Large intestine (tissue), 3 donors: Measurements from ENCODE around the gene ZBTB46. TPM values are rescaled to one million over a fixed set of nuclear protein-coding genes. Genes with fewer than 3 reads are reported as not detected.

ENCODE experiments used
- DNase-seq, 2 donors: peaks; one replicate each; pipeline versions ENCODE4 v3.0.0 to v3.0.0-alpha.2; 2013
- H3K27ac ChIP-seq: one replicate; pipeline ENCODE4 v1.5.1; 2013; ENCODE audit warnings: low read length
- H3K27me3 ChIP-seq: 2 replicates; pipeline ENCODE4 v1.6.1; 2013; ENCODE audit warnings: low read length; ENCODE audit not compliant: control insufficient read depth, insufficient read depth
- H3K36me3 ChIP-seq: 2 replicates; pipeline ENCODE4 v1.6.1; 2013; ENCODE audit warnings: low read length; ENCODE audit not compliant: control insufficient read depth, insufficient read depth
- H3K4me1 ChIP-seq: one replicate; pipeline ENCODE4 v1.6.1; 2013; ENCODE audit warnings: low read length; ENCODE audit not compliant: control insufficient read depth, insufficient read depth
- H3K4me3 ChIP-seq: one replicate; pipeline ENCODE4 v1.5.1; 2013; ENCODE audit warnings: low read length
- H3K9me3 ChIP-seq: one replicate; pipeline ENCODE4 v1.6.1; 2013; ENCODE audit warnings: mild to moderate bottlenecking, low read depth, low read length, moderate library complexity; ENCODE audit not compliant: control insufficient read depth
- WGBS: methylation state at CpG from one replicate; pipeline ENCODE4 v1.1.5; 2013; ENCODE audit warnings: low lambda C conversion rate; ENCODE audit not compliant: insufficient coverage; 5-methylcytosine and 5-hydroxymethylcytosine counted together
- polyA plus RNA-seq: library from polyadenylated mRNA; unstranded; fragments of 120-200 nt; gene quantifications from one replicate; pipeline ENCODE4 v1.2.1, GENCODE V29; 2013

Gene ZBTB46
- polyA plus RNA-seq, 1 donor: 4.1 TPM

DNA sequence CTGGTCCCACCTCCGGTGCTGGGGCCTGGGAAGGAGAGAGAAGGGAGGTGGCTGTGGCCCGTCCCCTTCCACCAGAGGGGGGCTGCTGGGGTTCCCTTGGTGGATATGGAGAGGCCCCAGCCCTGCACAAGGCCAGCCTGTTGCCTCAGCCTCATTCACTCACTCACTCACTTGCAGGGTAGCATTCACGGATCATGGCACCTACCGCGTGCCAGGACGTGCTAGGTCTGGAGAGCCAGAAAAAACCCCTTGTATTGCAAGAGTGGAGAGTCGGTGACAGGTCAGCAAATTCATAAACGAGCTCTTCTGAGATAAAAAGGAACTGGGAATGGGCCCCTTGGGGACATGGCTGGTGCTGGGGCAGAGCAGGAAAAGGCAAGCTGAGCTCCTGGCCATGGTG lies 6.4 kb upstream of the ZBTB46 start:
- Histone ChIP-seq H3K4me3 (no peak overlapping the region), H3K27me3 (peaks cover 29% of the 10 kb centered on the region), H3K9me3 (peaks cover 4% of the 10 kb centered on the region), H3K36me3 (no peaks in the 10 kb centered on the region), H3K4me1 (peaks cover 14% of the 10 kb centered on the region), H3K27ac (no peak overlapping the region)
- WGBS: no CpG with 5 or more reads among the region's 8 CpGs
- DNase-seq: peak in 1 of 2 donors; percentile 1

DNA sequence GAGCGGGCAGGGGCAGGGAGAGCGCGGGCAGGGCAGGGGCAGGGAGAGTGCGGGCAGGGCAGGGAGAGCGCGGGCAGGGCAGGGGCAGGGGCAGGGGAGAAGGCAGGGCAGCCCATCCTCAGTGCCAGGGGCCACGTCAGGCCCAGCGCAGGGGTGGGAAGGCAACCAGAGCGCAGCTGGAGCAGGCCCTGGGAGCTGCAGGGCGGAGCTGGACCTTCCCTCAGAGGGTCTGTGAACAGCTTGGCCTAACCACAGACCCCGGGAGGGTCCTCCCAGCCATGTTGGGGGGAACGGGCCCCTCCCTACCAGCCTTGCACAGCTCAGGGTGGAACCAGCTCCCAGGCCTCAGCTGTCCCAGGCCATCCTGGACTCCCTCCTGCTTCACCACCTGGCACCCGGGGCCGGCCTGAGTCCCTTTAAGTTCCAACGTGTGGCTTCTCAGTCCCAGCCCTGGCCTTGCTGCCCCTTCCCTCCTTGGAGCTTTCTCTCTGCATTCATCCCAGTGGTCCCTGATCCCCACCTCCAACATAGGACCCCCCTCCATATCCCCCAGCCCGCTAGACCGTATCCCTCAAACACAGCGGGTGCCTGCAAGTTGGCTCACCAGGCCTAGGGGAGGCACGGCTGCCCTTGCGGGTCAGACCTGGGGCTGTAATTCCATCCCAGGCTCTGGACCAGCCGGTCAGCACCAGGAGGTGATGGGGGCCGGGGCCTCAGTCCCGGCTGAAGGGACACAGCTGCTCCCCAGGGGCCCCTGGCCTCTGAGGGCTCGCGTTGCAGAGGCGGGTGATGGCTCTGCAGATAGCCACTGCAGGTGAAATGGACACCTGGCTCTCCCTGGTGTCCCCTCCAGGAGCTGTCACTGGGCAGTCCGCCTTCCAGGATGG lies 5.6 kb upstream of the ZBTB46 start:
- Histone ChIP-seq H3K9me3 (peaks cover 4% of the 10 kb centered on the region), H3K4me1 (peaks cover 17% of the 10 kb centered on the region), H3K27ac (no peak overlapping the region), H3K4me3 (no peak overlapping the region), H3K36me3 (no peaks in the 10 kb centered on the region), H3K27me3 (peaks cover 31% of the 10 kb centered on the region)
- no peak for DNase-seq
- WGBS: no CpG with 5 or more reads among the region's 27 CpGs

DNA sequence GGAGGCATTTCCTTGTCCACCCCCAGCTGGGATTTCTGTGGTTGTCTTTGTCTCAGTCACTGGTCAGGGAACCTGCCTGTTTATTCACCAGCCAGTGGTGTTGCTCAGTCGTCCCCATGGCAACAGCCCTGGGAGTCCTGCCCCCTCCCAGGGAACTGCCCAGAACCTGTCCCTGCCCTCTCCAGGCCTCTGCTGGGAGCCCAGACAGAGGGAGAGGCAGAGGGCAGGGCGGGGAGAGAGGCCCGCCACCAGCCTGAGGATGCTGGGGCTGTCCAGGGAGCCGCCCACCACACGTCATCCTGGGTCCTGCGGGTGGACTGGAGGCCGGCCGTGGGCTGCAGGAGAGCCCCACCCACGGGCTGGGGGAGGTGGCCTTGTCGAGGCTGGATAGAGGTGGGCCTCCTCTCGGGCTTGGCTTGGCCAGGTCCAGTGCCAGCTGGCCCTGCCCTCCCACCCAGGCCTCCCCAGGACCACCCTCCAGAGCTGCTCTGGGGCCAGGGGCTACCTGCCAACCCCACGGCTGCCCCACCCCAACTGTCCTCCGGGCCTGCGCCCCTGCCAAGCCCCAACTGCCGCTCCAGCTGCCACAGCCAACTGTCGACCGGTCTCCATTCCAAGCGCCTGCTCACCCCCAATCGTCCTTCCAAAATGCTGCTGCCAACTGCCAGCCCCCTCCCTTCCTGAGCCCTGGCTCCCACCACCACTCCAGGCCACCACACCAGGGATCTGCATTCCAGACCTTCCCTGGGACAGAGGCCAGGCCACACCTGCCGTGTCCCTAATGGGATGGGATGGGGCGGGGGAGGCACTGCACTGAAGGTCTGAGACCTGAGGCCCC lies 4.2 kb upstream of the ZBTB46 start:
- H3K4me3 ChIP-seq: no peak overlapping the region
- H3K4me1 ChIP-seq: peaks cover 17% of the 10 kb centered on the region
- H3K27ac ChIP-seq: no peak overlapping the region
- WGBS: no CpG with 5 or more reads among the region's 21 CpGs
- no peaks in the 10 kb centered on the region for H3K36me3 ChIP-seq
- peak; percentile 69 to 77 for DNase-seq
- H3K27me3 ChIP-seq: peaks cover 31% of the 10 kb centered on the region
- peaks cover 4% of the 10 kb centered on the region for H3K9me3 ChIP-seq

DNA sequence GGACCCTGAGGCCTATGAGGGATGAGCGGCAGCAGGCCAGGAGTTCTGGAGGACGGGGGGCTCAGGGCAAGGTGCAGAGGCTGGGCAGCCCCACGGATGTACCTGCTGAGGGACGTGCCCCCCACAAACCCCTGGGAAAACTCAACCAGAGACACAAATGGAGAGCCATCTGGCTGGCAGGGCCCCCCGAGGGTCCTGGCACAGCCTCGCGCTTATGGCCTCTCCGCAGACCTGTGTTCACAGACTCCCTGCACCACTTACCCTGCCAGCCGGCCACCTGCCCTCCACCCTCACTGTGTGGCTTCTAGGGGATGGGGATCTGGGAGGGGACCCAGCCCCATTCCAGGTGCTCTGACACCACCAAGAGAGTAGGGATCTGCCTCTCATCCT lies 3.4 kb upstream of the ZBTB46 start:
- Histone ChIP-seq H3K36me3 (no peaks in the 10 kb centered on the region), H3K9me3 (peaks cover 4% of the 10 kb centered on the region), H3K27ac (no peak overlapping the region), H3K4me1 (peaks cover 23% of the 10 kb centered on the region), H3K4me3 (no peak overlapping the region), H3K27me3 (peaks cover 38% of the 10 kb centered on the region)
- no peak for DNase-seq
- no CpG with 5 or more reads among the region's 9 CpGs for WGBS

DNA sequence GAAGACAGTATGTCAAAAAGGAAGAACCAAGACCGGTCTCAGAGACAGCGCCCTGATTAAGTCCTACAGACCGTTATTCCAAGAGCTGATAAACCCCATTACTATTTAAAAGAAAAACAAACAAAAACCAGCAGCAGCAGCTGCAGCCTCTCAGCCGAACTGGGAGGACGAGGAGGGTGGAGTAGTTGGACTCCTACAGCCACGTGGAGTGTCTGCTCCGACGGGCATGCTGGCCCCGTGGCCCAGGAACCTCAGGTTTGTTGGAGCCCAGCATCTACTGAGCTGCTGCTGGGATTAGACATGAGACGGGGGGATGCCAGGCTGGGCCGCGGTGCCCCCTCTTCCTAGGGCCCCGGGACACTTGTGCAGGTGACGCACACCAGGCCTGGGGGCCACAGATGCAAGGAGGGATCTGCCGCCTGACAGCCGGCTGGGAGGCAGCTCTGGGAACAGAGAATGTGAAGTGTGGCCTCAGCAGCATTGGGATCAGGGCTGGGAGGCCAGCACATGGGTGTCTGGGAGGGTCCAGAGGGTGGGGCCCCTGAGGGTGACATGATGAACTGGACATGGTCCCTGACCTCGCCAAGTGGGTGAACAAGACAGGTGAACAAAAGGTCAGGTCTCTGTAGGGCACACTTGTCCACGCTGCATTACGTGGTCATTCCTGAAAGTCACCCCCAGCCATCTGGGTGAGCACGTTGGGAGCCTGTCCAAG lies 2.9 kb upstream of the ZBTB46 start:
- Histone ChIP-seq H3K36me3 (no peaks in the 10 kb centered on the region), H3K4me1 (peaks cover 23% of the 10 kb centered on the region), H3K27ac (no peak overlapping the region), H3K9me3 (peaks cover 4% of the 10 kb centered on the region), H3K4me3 (no peak overlapping the region), H3K27me3 (peaks cover 43% of the 10 kb centered on the region)
- DNase-seq: no peak
- WGBS: 37% methylated on average over 3 of the region's 20 CpGs

DNA sequence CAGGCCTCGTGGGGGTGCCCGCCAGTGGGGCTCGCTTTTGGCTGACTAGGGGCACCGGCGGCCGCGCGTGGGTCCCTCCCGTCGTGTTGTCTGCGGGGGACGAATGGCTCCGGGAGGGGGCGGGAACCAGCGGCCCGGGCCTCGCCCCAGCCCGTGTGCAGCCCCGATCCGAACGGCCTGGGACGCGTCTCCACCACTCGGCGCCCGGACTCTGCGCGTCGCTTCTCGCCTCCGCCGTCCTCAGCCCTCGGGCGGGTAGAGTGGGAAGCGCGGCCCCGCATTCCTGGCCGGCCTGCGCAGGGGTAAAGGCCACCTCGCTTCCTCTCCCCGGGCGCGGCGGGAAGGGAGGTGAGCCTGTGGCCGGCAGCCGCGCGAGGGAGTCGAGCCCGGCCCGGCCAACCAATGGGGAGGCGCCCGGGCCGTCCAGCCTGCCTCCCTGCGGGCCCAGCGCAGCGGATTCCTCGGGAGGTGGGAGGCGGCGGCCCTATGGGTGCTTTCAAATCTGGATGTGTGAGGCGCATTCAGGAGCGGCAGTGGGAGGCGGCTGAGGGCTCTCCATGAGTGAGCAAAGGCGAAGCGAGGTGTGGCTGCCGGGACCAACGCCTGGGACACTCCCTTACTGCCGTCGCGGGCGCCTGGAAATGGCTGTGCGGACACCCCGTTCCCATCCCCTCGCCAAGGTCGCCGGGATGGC lies 1.1 kb upstream of the ZBTB46 start:
- peaks cover 54% of the 10 kb centered on the region for H3K27me3 ChIP-seq
- peaks cover 4% of the 10 kb centered on the region for H3K9me3 ChIP-seq
- H3K36me3 ChIP-seq: no peaks in the 10 kb centered on the region
- H3K4me1 ChIP-seq: peaks cover 23% of the 10 kb centered on the region
- peak in 1 of 2 donors; percentile 57 for DNase-seq
- no peak overlapping the region for H3K27ac ChIP-seq
- WGBS: no CpG with 5 or more reads among the region's 76 CpGs
- peak overlapping the region; percentile 10 for H3K4me3 ChIP-seq

DNA sequence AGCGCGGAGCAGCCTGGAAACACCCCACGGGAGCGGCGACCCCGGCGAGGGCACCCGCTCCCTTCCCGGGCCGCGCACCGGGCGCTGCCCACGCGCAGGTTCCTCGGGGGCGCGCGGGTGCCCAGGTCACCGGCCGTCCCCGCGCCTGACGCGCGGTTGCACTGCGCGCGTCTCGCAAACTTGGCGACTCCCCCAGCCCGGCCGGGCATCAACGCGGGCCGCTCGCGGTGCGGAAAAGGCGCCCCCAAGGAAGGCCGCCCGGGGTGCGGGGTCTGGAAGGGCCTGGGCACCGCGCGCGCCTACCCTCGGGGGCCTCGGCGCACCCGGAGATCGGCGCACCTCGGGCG lies 555 bp upstream of the ZBTB46 start:
- Histone ChIP-seq H3K27me3 (peaks cover 57% of the 10 kb centered on the region), H3K4me1 (peaks cover 23% of the 10 kb centered on the region), H3K4me3 (no peak overlapping the region), H3K9me3 (peaks cover 4% of the 10 kb centered on the region), H3K36me3 (no peaks in the 10 kb centered on the region), H3K27ac (no peak overlapping the region)
- peak in 1 of 2 donors; percentile 41 for DNase-seq
- no CpG with 5 or more reads among the region's 55 CpGs for WGBS

DNA sequence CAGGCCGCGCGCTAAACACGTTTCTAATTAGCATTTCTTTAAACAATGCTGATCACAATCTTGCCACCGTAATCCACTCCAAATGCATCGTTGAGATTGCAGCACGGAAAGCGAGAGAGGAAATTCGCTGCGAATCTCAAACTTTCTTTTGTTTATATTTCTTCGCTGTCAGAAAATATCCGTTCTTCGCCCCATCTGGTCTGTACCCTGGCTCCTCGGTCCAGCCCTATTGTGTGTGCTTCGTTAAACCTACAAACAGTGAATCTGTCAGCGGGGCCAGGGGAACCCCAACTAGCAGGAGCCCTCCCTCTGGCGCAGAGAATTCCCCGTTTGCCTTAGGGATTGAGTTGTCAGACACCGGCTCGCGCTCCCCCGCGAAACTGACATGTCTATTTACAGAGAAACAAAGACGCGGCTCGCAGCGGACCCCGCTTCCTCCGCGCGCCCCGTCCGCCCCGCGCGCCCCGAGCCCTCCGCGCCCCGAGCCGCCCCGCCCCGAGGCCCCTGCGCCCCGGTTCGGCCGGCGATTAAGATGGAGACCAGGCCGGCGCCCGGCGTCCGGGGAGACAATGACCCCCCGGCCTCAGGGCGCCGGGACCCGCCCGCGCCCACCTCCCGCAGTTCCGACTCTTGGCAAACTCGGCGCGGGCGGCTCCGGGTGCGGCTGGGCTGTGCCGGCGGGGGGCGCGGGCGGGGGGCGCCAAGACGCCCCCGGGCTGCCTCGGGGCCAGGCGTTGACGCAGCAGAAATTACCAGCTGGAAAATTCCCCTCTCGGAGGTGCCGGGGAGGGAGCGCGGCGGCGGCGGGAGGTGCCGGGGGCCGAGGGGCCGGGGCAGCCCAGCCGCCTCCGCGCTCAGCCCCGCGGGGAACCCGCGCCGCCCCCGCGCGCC lies 874 bp downstream of the ZBTB46 start:
- DNase-seq: no peak

DNA sequence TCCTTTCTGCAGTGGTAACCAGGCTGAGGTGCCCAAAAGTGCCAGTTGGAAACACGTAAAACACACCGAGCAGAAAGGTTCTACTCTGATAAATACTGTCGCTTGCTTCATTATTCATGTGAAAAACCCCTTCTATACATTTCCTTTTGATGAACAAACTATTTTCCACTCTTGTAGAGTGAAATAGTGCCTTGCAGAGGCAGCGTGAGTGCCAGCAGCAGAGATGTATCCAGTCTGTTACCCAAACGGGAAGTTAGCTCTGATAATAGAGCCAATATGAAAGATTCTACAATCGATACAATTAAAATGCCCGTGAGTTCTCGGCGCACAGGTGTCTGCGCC lies 1.5 kb downstream of the ZBTB46 start:
- Histone ChIP-seq H3K4me1 (peaks cover 22% of the 10 kb centered on the region), H3K4me3 (peak overlapping the region; percentile 43), H3K27me3 (peaks cover 64% of the 10 kb centered on the region), H3K27ac (no peak overlapping the region), H3K36me3 (no peaks in the 10 kb centered on the region), H3K9me3 (no peaks in the 10 kb centered on the region)
- WGBS: 20% methylated on average over 1 of the region's 10 CpGs
- DNase-seq: no peak

More for the DNA sequence above, 874 bp downstream of the ZBTB46 start:
- Histone ChIP-seq H3K4me3 (peak overlapping the region; percentile 43), H3K9me3 (peaks cover 2% of the 10 kb centered on the region), H3K27ac (peak overlapping the region; percentile 40), H3K27me3 (peaks cover 65% of the 10 kb centered on the region), H3K4me1 (peaks cover 23% of the 10 kb centered on the region), H3K36me3 (no peaks in the 10 kb centered on the region)
- no CpG with 5 or more reads among the region's 99 CpGs for WGBS
